Lung (tissue), 12 donors: Measurements from ENCODE around the gene VWF. TPM values are rescaled to one million over a fixed set of nuclear protein-coding genes. Genes with fewer than 3 reads are reported as not detected.

ENCODE experiments used
- ATAC-seq: fragments of 200-7000 bp; cut with Tn5 transposase; one replicate; pipeline ENCODE4 v1.9.1; 2020; ENCODE audit warnings: moderate number of reproducible peaks; ENCODE audit not compliant: insufficient read depth, low FRiP score
- DNase-seq, 3 donors: peaks; one replicate each; pipeline ENCODE4 v3.0.0-alpha.2; 2013 to 2017
- H3K27ac ChIP-seq, 2 donors: one replicate each; pipeline ENCODE4 v1.5.1; 2013; ENCODE audit warnings: mild to moderate bottlenecking in 2 of 2, moderate library complexity in 2 of 2, control low read depth in 1 of 2, inconsistent platforms in 1 of 2, low read depth in 1 of 2, low read length in 1 of 2
- H3K27me3 ChIP-seq, 3 donors: one replicate each; pipeline ENCODE4 v1.5.1; 2013; ENCODE audit warnings: low read length in 2 of 3; ENCODE audit not compliant: control insufficient read depth in 3 of 3, insufficient read depth in 3 of 3
- H3K36me3 ChIP-seq, 4 donors: one replicate each; pipeline ENCODE4 v1.5.1; 2013; ENCODE audit warnings: low read length in 4 of 4, mild to moderate bottlenecking in 1 of 4, moderate library complexity in 1 of 4; ENCODE audit not compliant: control insufficient read depth in 4 of 4, insufficient read depth in 4 of 4
- H3K4me1 ChIP-seq, 5 donors: one replicate each; pipeline ENCODE4 v1.5.1; 2013; ENCODE audit warnings: low read length in 5 of 5, mild to moderate bottlenecking in 2 of 5, moderate library complexity in 1 of 5; ENCODE audit not compliant: control insufficient read depth in 5 of 5, insufficient read depth in 5 of 5
- H3K4me3 ChIP-seq: one replicate; pipeline ENCODE4 v1.5.1; 2013; ENCODE audit warnings: mild to moderate bottlenecking, control low read depth, moderate library complexity
- H3K9ac ChIP-seq, 2 donors: one replicate each; pipeline ENCODE4 v1.5.1; 2013; ENCODE audit warnings: low read length in 2 of 2, control low read depth in 1 of 2; ENCODE audit not compliant: insufficient read depth in 1 of 2
- H3K9me3 ChIP-seq, 4 donors: one replicate each; pipeline ENCODE4 v1.5.1; 2013; ENCODE audit warnings: low read length in 3 of 4, mild to moderate bottlenecking in 1 of 4, moderate library complexity in 1 of 4; ENCODE audit not compliant: control insufficient read depth in 4 of 4, insufficient read depth in 3 of 4
- WGBS, 2 donors: extraction: QIAGEN DNeasy Blood & Tissue Kit; methylation state at CpG; one replicate each; pipeline ENCODE4 v1.1.7; 2013; 5-methylcytosine and 5-hydroxymethylcytosine counted together
- polyA plus RNA-seq, 2 donors: library from polyadenylated mRNA; stranded (reverse); fragments of 200-250 nt; gene quantifications; one replicate each; pipeline ENCODE4 v1.2.1, GENCODE V29; 2013
- total RNA-seq, 2 donors: library from RNA; depleted of rRNA in 1 of 2; stranded (reverse); fragments of >200 nt in 1 of 2; gene quantifications; one replicate each; pipeline ENCODE4 v1.2.1, GENCODE V29; 2014 to 2021
- TF ChIP-seq, protein P1 (sequence below): IDR thresholded peaks from 2 replicates; pipeline ENCODE4 v1.5.1; 2012; ENCODE audit warnings: mild to moderate bottlenecking; ENCODE audit errors: control extremely low read depth, extremely low read depth
- donor health status: control.
- donor health status: control.
- donor health status: Bipolar disorder and iron deficiency.
- donor health status: healthy.
- donor health status: DM: yes; HTN: yes; CAD: no.

Gene VWF
- total and polyA plus RNA-seq, 4 donors: 65.6 to 285 (median 249) TPM

DNA sequence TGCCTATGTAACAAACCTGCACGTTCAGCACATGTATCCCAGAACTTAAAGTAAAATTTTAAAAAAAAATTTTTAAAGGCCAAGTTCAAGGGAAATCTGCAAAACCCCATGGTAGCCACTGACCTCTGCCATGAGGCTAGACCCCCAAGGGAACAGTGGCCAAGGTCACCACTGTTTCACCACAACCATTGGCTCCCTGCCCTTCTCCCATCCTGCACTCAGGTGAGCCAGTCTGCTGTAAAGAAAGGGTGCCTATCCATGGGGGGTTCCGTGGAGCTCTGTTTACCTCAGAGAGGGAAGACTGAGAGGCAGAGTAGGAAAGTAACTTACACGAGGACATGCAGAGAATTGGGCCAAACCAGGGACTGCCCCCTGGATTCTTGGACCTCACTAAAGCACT is 38.6 kb downstream of the VWF start:
- 79 to 89% methylated on average over 3 of the region's 3 CpGs for WGBS, 2 donors
- H3K27ac ChIP-seq: no peak overlapping the region

DNA sequence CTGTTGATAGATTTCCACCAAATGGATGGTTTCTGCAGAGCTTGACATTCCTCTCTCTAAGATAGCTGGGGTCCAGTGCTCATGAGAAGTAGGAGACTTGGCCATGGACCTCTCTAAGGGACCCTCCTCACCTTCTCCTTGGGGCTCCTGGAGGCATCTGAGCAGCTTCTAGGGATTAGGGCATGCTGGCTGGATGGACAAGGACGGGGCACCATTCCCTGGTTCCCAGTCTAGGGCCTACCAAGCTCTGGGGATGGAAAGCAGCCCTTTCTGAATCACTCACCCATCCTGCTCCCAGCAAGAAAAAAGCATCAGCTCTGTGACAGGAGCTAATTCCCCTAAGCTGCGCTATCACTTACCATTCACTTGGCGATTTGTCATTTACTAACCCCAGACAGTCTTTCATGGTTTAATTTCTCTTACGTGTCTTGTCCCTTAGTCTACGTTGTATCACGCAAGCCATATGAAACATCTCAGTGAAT is 39.5 kb downstream of the VWF start:
- WGBS, 2 donors: 97 to 99% methylated on average over 6 of the region's 6 CpGs
- no peaks in the 10 kb centered on the region for H3K27me3 ChIP-seq
- H3K27ac ChIP-seq: peak overlapping the region; percentile 12 to 35
- no peaks in the 10 kb centered on the region for H3K9me3 ChIP-seq
- H3K4me1 ChIP-seq: peaks cover 0 to 13% (median 0%) of the 10 kb centered on the region in 5 donors
- H3K4me3 ChIP-seq: no peak overlapping the region
- no peak overlapping the region for H3K9ac ChIP-seq
- DNase-seq: no peak
- peaks cover 0 to 5% (median 0%) of the 10 kb centered on the region in 4 donors for H3K36me3 ChIP-seq
- TF ChIP-seq, protein P1, sequence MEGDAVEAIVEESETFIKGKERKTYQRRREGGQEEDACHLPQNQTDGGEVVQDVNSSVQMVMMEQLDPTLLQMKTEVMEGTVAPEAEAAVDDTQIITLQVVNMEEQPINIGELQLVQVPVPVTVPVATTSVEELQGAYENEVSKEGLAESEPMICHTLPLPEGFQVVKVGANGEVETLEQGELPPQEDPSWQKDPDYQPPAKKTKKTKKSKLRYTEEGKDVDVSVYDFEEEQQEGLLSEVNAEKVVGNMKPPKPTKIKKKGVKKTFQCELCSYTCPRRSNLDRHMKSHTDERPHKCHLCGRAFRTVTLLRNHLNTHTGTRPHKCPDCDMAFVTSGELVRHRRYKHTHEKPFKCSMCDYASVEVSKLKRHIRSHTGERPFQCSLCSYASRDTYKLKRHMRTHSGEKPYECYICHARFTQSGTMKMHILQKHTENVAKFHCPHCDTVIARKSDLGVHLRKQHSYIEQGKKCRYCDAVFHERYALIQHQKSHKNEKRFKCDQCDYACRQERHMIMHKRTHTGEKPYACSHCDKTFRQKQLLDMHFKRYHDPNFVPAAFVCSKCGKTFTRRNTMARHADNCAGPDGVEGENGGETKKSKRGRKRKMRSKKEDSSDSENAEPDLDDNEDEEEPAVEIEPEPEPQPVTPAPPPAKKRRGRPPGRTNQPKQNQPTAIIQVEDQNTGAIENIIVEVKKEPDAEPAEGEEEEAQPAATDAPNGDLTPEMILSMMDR: no peak
- peak; percentile 28 for ATAC-seq

More for the DNA sequence above, 38.6 kb downstream of the VWF start:
- Histone ChIP-seq H3K27me3 (no peaks in the 10 kb centered on the region), H3K9ac (no peak overlapping the region), H3K4me3 (no peak overlapping the region), H3K36me3 (peaks cover 0 to 4% (median 0%) of the 10 kb centered on the region in 4 donors), H3K9me3 (no peaks in the 10 kb centered on the region), H3K4me1 (peaks cover 0 to 15% (median under 1%) of the 10 kb centered on the region in 5 donors)
- ATAC-seq: no peak
- TF ChIP-seq, protein P1: no peak
- DNase-seq: no peak

DNA sequence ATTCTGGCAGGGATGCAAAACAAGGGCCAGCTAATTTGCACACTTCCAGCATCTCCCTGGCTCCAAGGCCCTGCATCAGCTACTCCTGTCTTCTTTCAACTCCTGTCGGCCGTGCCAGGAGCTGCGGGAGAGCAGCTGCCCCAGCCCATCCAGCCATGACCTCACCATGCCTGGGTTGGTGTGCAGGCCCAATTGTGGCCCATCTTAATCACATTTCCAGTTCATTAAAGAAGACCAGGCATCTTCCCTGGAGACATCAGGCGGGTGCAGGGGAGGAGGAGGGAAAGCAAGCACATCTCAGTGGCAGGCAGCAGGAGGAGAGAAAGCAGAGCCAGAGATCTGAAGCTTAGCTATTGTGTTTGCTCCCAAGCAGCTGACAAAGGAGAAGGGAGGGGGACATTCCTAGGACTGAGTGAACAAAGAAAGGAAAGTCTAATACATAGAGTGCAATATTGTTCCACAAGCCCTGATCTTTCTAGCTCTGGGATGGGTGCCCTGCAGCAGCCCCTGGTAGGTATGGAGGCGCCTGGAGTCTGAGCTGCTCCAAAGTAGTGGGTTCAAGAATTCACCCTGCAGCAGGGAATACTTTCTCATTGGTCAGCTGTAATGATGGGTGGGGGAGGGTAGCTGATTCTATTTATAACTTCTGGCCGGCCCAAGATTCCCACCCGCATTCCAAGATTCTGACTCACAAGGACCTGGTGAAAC is 40.1 kb downstream of the VWF start:
- DNase-seq: peak in 2 of 3 donors; percentile 47 to 56
- H3K9me3 ChIP-seq: no peaks in the 10 kb centered on the region
- TF ChIP-seq, protein P1: no peak
- WGBS, 2 donors: 48 to 69% methylated on average over 7 of the region's 7 CpGs
- H3K9ac ChIP-seq: no peak overlapping the region
- peaks cover 0 to 5% (median 0%) of the 10 kb centered on the region in 4 donors for H3K36me3 ChIP-seq
- H3K27ac ChIP-seq: peak overlapping the region in 1 of 2 donors; percentile 12
- peaks cover 0 to 12% (median 0%) of the 10 kb centered on the region in 5 donors for H3K4me1 ChIP-seq
- H3K4me3 ChIP-seq: no peak overlapping the region
- ATAC-seq: no peak
- H3K27me3 ChIP-seq: no peaks in the 10 kb centered on the region
